Activated naive CD4-positive, alpha-beta T cell treated with anti-CD3 and anti-CD28 coated beads, Interleukin-2, amount 50 U/mL, for 24 hours (primary cell): ENCODE data around the gene MACROH2A1.

Source experiments
- H3K27ac Mint-ChIP-seq: one replicate; pipeline ENCODE4 v1.8.0; 2021; ENCODE audit warnings: mild to moderate bottlenecking, mixed read lengths
- H3K27me3 Mint-ChIP-seq: one replicate; pipeline ENCODE4 v1.8.0; 2021; ENCODE audit warnings: mixed read lengths
- H3K36me3 Mint-ChIP-seq: one replicate; pipeline ENCODE4 v1.8.0; 2021; ENCODE audit warnings: mixed read lengths
- H3K4me1 Mint-ChIP-seq: one replicate; pipeline ENCODE4 v1.8.0; 2021; ENCODE audit warnings: mixed read lengths
- H3K4me3 Mint-ChIP-seq: one replicate; pipeline ENCODE4 v1.8.0; 2021; ENCODE audit warnings: mild to moderate bottlenecking, mixed read lengths
- H3K9me3 Mint-ChIP-seq: one replicate; pipeline ENCODE4 v1.8.0; 2021; ENCODE audit warnings: mixed read lengths

MACROH2A1 gene

DNA sequence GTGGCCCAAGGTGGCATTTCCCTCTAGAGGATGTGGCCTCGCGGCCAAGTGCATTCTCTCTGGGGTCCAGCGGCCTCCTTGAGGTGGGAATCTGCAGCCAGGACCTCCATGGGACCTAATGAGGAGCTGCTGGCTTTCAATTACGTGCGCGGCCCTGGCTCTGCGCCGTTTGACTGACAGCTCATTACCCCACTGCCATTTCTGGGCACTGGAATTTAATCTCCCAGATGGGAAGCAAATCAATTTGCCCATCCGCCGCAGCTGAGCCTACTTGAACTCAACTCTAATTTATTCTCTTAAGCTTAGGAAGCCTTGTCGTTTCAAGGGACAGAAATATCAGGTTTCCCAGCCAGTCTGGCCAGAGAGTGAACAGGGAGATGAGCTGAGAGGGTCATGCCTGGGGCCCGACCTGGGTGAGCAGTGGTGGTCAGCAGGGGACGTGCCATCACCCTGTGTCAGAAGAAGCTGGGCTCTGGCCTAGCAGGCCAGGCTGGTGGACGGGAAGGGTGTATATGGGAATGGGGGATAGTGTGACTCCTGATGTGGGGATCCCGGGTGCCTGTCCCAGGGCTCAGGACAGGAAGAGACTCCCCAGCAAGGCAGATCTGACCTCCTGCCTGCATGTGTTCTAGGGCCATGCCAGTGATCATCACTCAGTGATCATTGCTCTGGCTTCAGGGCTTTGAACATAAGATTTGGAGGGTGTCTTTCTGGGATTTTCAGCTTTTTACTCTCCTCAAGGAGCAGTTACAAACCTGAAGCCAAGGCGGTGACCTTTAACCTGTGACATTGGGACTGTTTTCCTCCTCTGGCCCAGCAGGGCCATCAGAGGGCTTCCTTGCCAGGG, 69.7 kb downstream of the MACROH2A1 start:
- H3K27me3 Mint-ChIP-seq: no peaks in the 10 kb centered on the region
- H3K9me3 Mint-ChIP-seq: no peaks in the 10 kb centered on the region
- H3K27ac Mint-ChIP-seq: no peak overlapping the region
- H3K4me3 Mint-ChIP-seq: no peak overlapping the region
- peaks cover 25% of the 10 kb centered on the region for H3K4me1 Mint-ChIP-seq
- H3K36me3 Mint-ChIP-seq: no peaks in the 10 kb centered on the region

DNA sequence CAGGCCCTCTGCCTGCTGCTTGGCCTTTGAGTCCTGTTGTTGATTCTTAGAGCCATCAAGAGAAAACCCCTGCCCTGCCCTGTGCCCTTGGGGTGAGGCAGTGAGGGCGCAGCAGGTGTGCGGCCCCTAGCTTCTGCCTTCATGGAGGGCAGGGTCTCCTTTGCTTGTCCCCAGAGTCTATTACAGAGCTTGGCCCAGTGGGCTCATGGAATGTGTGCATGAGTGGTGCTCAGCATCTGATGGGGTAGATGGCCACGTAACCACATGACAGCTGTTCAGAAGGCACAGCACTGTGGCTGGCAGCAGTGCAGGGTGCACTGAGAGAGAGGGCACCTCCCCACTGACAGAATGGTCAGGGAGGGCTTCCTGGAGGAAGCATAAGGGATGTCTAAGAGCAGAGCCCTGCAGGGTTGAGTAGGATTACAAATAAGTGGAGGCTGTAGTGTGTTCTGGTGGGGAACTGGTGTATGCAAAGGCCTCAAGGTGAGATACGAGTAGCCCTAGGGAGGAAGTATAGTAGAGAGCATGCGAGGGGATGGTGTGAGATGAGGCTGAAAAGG, 70.8 kb downstream of the MACROH2A1 start:
- H3K27ac Mint-ChIP-seq: no peak overlapping the region
- H3K27me3 Mint-ChIP-seq: no peaks in the 10 kb centered on the region
- H3K4me3 Mint-ChIP-seq: no peak overlapping the region
- H3K9me3 Mint-ChIP-seq: no peaks in the 10 kb centered on the region
- H3K4me1 Mint-ChIP-seq: peaks cover 31% of the 10 kb centered on the region
- no peaks in the 10 kb centered on the region for H3K36me3 Mint-ChIP-seq

DNA sequence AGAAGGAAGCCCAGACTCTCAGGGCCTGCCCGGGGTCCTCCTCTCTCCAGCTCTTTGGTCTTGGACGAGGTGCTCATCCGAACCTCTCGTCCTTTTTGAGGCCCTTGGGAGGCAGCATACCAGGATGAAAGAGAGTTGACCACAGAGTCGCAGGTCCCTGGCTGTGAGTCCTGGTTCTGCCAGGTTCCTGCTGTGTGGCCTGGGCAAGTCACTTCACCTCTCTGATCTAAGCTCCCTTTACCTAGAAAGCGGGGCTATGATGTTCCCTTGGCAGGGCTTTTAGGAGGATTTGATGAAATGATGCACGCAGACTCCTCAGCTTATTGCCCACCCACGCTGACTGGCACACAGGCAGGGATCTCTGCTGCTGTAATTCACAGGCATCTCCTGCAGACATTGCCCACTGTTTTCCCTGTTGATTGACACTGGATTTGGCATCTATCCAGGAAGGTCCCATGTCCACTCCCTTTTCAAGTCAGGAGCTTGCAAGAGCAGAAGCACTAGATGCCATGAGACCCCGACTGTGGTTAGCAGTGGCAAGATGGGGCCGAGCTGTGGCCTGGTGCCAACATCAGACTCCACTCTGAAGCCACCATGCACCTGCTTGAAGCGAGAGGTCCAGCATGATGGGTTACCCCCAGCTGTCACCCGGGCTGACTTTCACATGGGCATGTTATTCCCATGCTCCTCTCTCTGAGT, 71.5 kb downstream of the MACROH2A1 start:
- no peaks in the 10 kb centered on the region for H3K9me3 Mint-ChIP-seq
- no peaks in the 10 kb centered on the region for H3K27me3 Mint-ChIP-seq
- no peaks in the 10 kb centered on the region for H3K36me3 Mint-ChIP-seq
- H3K4me3 Mint-ChIP-seq: no peak overlapping the region
- H3K4me1 Mint-ChIP-seq: peaks cover 31% of the 10 kb centered on the region
- H3K27ac Mint-ChIP-seq: no peak overlapping the region

DNA sequence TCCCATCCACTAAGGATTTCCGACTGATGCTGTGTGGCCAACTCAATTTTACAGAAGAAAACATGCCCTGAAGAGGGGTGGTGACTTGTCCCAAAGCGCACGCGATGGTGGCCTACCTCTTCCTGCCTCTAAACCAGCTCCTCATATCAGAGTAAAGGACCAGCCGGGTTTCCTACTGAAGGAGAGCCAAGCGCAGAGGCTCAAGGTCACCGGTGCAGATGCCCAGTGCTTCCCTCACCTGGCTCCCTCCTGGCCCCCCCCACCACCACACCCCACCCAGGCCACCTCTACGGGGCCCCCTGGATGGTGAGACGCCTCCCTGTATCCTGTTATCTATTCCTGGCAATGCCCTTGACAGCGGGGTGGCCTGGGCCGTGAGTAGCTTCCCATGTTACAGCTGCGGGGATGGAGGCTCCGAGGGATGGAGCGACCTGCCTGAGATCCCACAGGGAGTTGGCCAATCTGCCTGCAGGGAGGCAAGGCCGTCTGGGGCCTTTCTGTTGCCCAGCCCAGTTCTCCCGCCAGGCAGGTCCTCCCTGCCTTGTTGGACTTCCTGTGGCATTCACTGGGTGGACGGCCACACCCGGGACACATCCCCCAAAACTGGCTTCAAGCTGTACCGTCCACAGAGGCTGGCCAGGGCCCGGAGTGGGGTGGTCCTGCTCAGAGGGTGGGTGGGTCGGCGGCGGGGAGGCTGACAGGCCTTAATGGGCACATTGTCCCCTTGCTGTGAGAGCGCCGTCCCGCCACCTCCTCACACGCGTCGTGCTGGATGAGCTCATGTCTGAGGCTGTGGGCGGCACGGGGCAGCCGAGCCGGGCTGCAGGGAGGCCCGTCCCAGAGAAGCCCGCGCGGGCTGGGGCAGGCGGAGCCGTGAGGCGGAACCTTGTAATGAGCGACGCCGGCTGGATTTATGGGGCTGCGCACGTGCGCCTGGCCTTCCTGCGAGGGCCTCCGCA, 72.5 kb downstream of the MACROH2A1 start:
- H3K27ac Mint-ChIP-seq: no peak overlapping the region
- H3K36me3 Mint-ChIP-seq: no peaks in the 10 kb centered on the region
- peaks cover 31% of the 10 kb centered on the region for H3K4me1 Mint-ChIP-seq
- H3K9me3 Mint-ChIP-seq: no peaks in the 10 kb centered on the region
- H3K4me3 Mint-ChIP-seq: no peak overlapping the region
- H3K27me3 Mint-ChIP-seq: no peaks in the 10 kb centered on the region

DNA sequence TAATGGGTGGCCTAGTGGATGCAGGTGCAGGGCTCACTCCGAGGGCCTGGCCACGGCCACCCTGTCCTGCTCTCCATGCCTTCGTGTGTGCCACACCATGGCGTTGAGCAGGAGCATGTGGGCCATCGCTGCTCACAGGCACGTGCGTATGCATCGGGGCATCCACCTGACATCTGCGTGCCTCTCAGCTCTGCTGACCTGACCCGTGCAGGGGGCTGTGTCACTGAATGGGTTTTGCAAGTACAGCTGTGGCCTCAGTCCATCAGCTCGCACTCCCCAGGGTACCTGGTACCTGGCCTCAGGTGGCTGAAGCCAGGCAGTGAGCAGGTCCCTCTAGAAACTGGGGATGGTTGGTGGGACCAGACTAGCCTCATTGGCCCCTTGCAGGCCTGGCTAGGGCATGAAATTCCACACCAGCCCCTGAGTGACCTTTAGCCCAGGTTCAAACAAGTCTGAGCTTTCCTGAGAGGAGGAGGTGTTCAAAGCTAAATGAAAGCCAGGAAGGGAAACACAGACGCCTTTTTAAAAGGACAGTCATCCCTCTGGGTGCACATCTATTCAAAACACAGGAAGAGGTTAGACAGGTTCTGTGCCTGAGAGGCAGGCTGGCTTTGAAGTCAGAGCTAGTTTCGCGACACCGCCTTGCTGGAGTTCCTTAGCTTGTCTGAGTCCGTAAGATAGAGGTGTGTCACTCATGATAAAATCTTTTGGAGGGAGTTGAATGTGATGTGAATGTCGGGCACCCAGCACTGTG, 74.0 kb downstream of the MACROH2A1 start:
- Mint-ChIP-seq H3K4me3 (peak overlapping the region; percentile 1), H3K9me3 (no peaks in the 10 kb centered on the region), H3K4me1 (peaks cover 31% of the 10 kb centered on the region), H3K27me3 (no peaks in the 10 kb centered on the region), H3K36me3 (peaks cover 2% of the 10 kb centered on the region), H3K27ac (peak overlapping the region; percentile 8)

DNA sequence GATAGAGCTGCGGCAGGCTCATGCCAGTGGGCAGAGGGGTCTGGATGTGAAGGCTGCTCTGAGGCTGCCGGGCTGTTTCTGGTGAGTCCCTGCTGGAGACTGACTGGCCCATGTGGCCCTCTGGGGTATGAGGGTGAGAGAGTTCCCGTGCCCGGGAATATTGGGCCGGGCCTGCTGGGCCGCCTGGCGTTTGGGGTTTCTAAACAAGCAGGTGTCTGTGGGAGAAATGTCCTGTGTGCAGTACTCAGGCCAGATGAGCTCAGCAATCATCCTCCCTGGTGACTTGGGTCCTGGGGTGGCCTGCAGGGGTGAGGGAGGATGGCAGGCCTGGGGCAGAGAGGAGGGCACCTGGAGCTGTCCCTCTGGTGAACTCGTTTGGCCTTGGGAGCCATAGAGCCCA, 74.9 kb downstream of the MACROH2A1 start:
- no peak overlapping the region for H3K27ac Mint-ChIP-seq
- H3K4me1 Mint-ChIP-seq: peaks cover 31% of the 10 kb centered on the region
- H3K27me3 Mint-ChIP-seq: no peaks in the 10 kb centered on the region
- H3K4me3 Mint-ChIP-seq: no peak overlapping the region
- H3K36me3 Mint-ChIP-seq: peaks cover 2% of the 10 kb centered on the region
- no peaks in the 10 kb centered on the region for H3K9me3 Mint-ChIP-seq

DNA sequence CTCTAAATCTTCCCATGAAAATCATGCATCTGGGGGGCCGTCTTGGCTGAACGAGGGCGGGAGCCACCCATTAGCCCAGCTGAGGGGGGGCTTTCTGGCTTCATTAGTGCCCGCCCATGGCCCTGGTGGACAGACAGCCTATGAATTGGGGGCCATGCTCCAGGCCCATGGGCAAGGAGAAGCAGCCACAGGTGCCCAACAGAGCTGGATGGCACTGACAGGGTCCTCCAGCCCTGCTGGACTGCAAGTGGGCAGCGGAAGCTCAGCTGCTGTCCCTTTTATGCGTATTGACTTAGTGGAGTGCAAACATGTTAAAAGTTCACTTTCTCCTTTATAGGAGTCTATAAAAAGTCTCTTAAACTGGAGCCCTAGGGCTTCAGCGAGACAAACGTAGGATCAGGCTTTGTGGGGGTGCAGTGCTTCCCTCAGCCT, 75.3 kb downstream of the MACROH2A1 start:
- Mint-ChIP-seq H3K4me3 (no peak overlapping the region), H3K27me3 (no peaks in the 10 kb centered on the region), H3K36me3 (peaks cover 2% of the 10 kb centered on the region), H3K4me1 (peaks cover 31% of the 10 kb centered on the region), H3K27ac (no peak overlapping the region), H3K9me3 (no peaks in the 10 kb centered on the region)

DNA sequence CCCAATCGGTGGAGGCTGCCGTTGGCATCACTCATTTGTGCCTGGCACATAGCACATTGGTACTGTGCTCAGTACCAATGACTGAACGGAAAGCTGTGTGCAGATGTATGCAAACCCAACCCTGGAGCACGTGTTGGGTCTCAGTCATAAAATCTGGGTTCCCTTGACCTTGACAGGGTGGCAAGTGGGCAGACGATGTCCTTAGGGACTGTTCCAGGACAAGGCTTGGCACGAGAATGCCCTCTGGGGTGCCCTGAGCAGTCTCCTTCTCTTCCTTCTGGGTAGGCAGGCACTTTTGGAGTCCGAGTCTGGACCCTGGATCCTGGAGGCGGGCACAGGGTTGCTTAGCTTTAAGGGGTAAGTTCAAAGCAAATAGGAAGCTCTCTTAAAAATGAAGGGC, 75.8 kb downstream of the MACROH2A1 start:
- Mint-ChIP-seq H3K9me3 (no peaks in the 10 kb centered on the region), H3K36me3 (peaks cover 2% of the 10 kb centered on the region), H3K27ac (peak overlapping the region; percentile 41), H3K27me3 (no peaks in the 10 kb centered on the region), H3K4me1 (peaks cover 29% of the 10 kb centered on the region), H3K4me3 (no peak overlapping the region)

DNA sequence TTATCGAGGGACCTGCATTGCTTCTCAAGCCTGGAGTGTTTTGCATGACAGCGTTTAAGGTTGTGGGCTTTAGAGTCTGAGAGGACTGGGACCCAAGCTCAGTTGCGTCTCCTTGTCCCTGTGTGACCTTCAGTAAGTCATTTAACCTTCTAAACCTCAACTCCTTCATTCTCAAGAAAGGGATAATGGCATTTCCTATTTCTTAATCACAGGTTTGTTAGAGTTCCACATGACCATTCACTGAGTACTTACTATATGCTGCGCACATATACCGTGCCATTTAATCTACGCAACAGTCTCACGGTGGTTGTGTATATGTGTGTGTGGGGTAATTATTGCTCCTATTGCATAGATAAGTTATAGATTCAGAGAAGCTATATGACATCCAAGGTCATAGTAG, 76.3 kb downstream of the MACROH2A1 start:
- no peak overlapping the region for H3K4me3 Mint-ChIP-seq
- peaks cover 27% of the 10 kb centered on the region for H3K4me1 Mint-ChIP-seq
- H3K36me3 Mint-ChIP-seq: peaks cover 2% of the 10 kb centered on the region
- no peak overlapping the region for H3K27ac Mint-ChIP-seq
- H3K27me3 Mint-ChIP-seq: no peaks in the 10 kb centered on the region
- no peaks in the 10 kb centered on the region for H3K9me3 Mint-ChIP-seq

GRCh38 chr5:135322271-135322670, 76.8 kb downstream of the MACROH2A1 start:
- H3K27me3 Mint-ChIP-seq: no peaks in the 10 kb centered on the region
- H3K36me3 Mint-ChIP-seq: peaks cover 2% of the 10 kb centered on the region
- no peak overlapping the region for H3K27ac Mint-ChIP-seq
- no peaks in the 10 kb centered on the region for H3K9me3 Mint-ChIP-seq
- H3K4me1 Mint-ChIP-seq: peaks cover 27% of the 10 kb centered on the region
- H3K4me3 Mint-ChIP-seq: no peak overlapping the region

DNA sequence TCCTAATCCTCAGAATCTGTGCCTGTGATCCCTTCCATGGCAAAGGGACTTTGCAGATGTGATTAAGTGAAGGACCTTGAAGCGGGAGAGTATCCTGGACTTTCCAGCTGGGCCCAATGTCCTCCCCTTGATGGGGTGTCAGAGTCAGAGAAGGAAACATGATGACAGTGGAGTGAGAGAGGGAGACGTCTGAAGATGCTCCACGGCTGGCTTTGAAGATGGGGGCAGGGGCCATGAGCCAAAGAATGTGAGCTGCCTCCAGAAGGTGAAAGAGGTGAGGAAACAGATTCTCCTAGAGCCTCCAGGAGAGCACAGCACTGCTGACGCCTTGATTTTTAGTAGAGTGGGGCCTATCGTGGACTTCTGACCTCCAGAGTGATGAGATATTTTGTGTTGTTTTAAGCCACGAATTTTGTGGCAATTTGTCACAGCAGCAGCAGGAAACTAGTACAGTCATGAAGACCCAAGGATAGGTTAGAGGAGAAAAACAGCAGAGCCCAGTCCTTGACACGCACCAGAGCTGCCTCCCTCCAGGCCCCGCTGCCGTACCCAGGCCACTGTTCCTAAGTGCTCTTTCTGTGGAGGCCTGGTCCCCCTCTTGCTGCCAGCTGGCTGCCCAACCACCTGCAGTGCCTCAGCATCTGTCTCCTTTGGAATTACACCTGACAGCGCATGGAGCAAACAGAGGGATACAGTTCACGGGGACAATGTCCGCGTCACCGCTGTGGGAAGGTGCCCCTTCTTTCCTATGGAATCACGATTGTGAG, 78.1 kb downstream of the MACROH2A1 start:
- no peaks in the 10 kb centered on the region for H3K27me3 Mint-ChIP-seq
- no peak overlapping the region for H3K4me3 Mint-ChIP-seq
- H3K4me1 Mint-ChIP-seq: peaks cover 19% of the 10 kb centered on the region
- no peaks in the 10 kb centered on the region for H3K9me3 Mint-ChIP-seq
- H3K36me3 Mint-ChIP-seq: peaks cover 2% of the 10 kb centered on the region
- H3K27ac Mint-ChIP-seq: no peak overlapping the region

GRCh38 chr5:135319928-135320606, 79.0 kb downstream of the MACROH2A1 start:
- Mint-ChIP-seq H3K27ac (no peak overlapping the region), H3K4me1 (peaks cover 11% of the 10 kb centered on the region), H3K36me3 (peaks cover 4% of the 10 kb centered on the region), H3K27me3 (no peaks in the 10 kb centered on the region), H3K4me3 (no peak overlapping the region), H3K9me3 (no peaks in the 10 kb centered on the region)

DNA sequence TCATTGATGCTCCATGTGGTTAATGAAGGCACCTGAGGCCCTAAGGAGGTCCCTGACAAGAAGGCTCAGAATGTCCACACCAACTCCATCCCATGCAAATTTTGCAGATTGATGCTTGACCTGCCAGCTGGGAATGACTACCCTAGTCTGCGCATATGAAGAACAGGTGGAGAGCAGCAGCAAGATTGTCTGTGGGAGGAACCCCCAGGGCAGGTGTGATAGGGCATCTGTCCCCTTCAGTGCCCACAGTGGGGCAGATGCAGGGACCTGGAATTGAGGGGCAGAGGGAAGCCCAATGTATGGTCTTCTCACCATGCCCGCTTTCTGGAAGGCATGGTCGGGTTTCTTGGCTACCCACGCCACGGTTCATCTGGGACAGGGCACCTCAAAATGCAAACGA, 79.6 kb downstream of the MACROH2A1 start:
- no peak overlapping the region for H3K4me3 Mint-ChIP-seq
- H3K9me3 Mint-ChIP-seq: no peaks in the 10 kb centered on the region
- H3K27me3 Mint-ChIP-seq: no peaks in the 10 kb centered on the region
- H3K4me1 Mint-ChIP-seq: peaks cover 7% of the 10 kb centered on the region
- H3K36me3 Mint-ChIP-seq: peaks cover 4% of the 10 kb centered on the region
- H3K27ac Mint-ChIP-seq: no peak overlapping the region

- no peak overlapping the region for H3K27ac Mint-ChIP-seq
- no peaks in the 10 kb centered on the region for H3K9me3 Mint-ChIP-seq
- peaks cover 4% of the 10 kb centered on the region for H3K36me3 Mint-ChIP-seq
- H3K4me1 Mint-ChIP-seq: peaks cover 2% of the 10 kb centered on the region
- no peaks in the 10 kb centered on the region for H3K27me3 Mint-ChIP-seq
- no peak overlapping the region for H3K4me3 Mint-ChIP-seq
Measured at GRCh38 chr5:135318924-135319323, 80.1 kb downstream of the MACROH2A1 start.
